GM18499 (cell line): Measurements from ENCODE around the gene ARL5C.

Experiments
- ATAC-seq: cut with Tn5 transposase; IDR thresholded peaks from one replicate; pipeline ENCODE4 v1.9.1; 2021; ENCODE audit warnings: moderate number of reproducible peaks; ENCODE audit not compliant: insufficient read depth, unreplicated experiment

ARL5C gene

DNA sequence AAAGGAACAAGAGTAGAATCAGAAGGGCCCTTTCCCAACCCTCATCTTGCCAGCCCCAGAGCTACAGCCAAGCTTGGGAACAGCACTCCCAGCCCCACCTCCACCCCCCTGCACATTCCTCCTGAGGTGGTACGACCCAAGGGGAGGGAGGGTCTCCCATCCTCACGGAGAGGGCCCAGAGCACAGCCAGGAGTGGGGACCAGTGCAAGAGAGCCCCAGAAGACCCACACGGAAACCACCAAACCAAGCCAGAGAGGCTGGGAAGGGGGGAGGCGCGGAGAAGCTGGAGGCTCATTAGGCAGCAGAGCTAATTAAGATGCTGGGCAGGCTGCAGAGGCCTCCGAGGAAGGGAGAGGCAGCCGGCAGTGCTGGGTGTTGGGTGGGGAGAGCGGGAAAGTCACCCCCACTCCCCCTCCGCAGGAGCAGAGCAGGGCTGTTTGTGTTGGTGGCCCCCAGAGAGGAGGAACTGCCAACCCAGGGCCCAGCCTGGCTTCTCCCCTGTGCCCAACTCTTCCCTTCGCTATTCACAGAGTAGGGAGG is 29.1 kb upstream of the ARL5C start:
- no peak for ATAC-seq

DNA sequence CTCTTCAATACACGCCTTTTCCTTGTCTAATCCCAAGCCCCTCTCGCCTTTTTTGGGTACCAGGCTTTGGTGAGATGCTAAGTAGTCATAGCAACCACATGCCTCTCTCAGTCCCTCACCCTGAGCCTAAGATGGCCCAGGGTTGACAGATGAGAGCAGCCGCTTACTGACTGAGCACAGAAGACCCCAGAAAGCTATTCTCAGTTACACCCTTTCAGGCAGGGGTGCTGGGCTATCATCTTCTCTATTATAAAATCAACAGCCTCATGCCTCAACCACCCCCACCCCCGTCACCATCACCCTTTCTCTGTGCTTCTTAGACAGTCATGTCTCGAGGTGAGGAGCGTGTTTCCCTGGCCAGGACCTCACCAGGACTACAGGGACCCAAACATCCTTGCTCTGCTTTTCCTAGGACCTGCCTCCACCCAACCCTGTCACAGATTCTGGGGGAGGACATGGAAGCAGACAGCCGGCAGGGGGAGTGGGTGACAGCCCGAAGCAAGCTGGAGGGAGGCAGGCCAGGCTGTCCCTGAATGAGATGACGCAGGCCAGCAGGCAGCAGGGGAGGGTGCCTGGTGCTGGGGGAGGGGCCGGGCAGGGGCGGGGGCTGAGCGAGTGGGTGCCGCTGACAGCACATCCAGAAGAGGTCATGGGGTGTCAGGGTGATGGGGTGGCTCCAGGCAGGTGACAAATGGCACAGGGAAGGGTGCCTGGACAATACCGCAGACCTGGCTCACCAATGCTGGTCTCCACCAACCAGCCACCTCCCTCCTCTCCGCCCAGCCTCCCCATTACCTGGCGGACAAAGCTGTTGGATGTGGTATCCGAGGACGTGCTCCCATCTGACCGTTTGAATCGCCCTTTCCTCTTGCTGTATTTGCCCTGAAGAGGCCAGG is 28.4 kb upstream of the ARL5C start:
- no peak for ATAC-seq

DNA sequence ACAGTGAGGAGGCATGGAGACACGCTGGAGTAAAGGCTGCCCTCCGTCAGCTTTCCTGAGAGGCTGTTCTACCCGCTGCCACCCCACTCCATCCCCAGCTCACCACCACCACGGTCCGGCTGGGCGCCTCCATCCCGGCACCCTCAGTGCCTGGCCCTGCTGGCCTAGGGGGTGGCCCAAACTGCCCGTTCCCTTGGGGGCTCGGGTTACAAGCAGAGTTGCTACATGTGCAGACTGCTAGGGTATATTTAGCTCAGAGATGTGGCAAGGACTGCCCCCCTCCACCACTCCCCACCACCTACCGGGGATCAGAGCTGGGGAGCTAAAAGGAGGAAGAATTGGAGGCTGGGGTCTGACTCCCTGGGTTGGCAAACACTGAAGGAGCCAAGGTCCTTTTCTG is 27.4 kb upstream of the ARL5C start:
- no peak for ATAC-seq

DNA sequence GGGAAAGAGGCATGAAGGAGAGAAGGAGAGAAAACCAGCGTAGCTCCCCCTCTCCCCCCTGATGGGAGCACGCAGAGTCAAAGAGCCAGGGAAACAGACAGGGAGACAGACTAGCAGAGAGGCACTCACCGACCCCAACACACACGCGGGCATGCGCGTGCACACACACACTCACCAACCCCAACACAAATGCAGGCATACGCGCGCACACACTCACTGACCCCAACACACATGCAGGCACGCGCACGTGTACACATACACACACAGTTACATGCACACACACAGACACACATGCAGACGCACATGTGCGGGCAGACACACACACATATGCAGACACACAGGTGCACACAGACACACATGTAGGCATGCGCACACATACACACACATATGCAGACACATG is 26.9 kb upstream of the ARL5C start:
- no peak for ATAC-seq

DNA sequence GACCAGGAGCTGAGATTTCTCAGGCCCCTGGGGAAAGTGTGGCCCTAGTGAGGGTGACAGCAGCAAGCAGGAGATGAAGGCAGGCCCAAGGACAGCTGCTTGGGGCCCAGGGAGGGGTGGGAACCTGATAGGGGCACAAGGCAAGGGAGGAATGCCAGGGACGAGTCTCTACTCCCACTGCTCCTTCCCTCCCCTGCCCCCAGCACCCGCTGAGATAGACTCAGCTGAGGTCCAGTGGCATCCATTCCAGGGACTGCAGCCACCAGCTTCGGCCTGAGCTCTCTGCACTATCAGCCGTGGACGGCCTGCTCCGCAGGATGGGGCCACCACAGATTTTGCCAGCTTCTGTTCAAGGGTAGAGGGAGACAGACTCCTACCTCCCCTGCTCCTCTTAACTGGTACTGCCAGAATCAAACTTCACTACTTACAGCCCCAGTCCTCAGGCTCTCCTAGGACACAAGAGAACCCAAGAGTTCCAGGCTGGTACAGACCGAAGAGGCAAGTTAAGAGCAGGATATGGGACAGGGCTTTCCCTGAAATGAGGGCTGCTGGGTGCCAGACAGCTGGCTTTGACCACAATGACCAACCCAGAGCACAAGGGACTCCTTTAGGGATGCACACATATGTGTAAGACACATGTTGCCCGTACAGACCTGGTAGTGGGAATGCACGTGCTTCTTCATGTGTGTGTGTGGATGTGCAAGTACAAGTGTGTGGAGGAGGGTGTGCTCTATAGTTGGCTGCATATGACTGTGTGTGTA is 26.0 kb upstream of the ARL5C start:
- ATAC-seq, result no peak

DNA sequence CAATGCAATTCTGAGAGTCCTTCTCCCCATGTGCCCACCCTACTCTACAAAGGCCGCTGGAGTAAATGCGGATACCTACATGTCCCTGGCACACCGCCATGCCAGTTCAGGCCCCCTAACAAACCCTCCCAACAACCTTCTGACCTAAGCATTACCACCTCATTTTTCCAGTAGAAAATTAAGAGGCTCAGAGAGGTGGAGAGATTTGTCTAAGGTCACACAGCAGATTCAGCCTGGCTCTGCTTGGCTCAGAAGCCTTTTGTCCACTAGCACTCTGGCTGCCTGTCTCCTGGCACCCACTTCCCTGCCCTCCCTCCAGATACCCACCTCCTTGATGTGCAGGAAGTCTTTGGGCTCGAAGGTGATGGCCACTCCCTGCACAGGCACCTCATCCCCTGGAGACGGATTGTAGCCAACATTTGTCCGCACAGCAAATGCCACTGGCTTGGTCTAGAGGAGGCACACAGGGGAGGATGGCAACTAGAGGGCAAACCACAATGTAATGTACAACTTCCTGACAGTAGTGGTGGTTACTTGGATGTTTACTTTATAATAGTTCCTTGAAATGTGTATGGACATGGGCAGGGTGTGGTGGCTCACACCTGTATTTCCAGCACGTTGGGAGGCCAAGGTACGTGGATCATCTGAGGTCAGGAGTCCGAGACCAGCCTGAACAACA is 21.3 kb upstream of the ARL5C start:
- ATAC-seq, result no peak

DNA sequence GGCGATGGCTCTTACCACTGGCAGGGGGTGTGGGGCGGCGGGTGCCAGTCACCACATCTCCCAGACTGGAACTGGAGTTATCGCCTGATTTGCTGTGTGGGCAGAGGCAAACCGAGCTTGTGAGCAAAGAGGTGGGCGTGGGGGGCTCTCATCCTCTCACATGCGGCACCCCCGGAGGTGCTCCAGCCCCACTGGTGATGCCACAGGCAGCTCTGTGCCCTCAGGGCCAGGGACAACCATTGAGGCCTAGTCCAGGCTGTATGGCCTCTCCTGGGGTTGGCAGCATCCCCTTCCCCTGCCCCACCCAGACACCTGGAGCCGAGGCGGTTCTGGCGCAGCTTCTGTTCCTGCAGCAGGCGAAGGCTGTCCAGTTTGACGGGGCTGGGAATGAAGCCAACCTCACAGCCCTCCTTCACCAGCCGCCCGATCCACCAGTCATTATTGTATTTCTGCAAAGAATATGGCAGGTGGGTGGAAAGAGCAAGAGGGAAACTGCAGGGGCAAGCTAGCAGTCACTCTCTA is 20.6 kb upstream of the ARL5C start:
- no peak for ATAC-seq

DNA sequence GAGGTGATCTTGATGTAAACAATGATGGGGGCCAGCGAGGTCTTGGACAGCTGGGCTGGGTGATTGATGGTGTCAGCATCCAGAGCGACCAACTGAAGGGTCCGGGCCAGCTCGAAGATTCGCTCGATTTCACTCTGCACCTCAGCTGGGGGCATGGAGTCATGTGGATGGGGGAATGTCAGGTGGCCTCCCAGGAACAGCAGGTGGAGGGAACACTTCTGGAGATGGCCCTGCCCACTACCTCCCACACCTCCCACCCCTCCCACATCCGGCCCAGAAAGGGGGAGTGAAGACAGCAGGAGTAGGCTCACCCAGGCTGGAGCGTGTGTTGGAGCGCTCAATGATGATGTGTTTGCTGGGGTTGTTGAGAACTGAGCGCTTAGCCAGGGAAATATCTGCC is 17.8 kb upstream of the ARL5C start:
- no peak for ATAC-seq

DNA sequence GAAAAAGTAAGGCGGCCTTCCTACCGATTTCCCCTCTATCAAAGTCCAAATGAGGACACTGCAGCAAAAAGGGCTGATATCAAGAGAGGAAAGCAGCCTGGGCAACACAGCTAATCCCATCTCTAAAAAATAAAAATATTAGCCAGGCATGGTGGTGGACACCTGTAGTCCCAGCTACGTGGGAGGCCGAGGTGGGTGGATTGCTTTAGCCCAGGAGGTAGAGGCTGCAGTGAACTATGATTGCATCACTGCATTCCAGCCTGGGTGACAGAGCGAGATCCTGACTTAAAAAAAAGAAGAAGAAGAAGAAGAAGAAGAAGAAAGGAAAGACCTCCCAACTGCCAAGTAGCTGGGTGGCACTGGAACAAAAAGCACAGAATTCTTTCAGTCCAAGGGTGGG is 17.1 kb upstream of the ARL5C start:
- no peak for ATAC-seq

DNA sequence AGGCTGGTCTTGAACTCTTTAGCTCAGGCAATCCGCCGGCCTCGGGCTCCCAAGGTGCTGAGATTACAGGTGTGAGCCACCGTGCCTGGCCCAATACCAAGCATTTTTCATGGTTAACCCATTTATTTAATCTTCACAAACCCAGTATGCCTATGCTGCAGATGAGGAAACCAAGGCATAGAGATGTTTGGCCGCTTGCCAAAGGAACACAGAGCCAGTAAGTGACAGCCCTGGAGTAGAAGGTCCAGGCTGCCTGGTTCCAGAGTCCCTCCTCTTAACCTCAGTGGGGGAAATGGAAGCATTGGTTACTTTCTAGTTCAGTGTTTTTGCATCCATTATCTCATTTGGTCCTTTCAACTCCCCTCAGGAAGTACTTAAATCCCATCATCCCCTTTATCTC is 15.3 kb upstream of the ARL5C start:
- no peak for ATAC-seq

DNA sequence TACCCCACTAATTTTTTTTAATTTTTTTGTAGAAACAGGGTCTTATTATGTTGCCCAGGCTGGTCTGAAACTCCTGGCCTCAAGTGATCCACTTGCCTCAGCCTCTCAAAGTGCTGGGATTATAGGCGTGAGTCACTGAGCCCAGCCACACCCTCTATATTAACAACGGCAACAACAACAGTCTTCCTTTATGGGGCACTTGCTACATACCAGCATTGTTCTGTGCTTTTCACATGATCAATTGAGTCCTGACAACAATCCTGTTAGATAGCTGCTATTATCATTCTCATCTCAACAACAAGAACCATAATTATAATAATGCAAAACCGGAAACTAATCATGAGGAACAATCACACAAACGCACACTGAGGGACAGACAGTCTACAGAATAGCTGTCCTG is 12.6 kb upstream of the ARL5C start:
- ATAC-seq, result no peak

DNA sequence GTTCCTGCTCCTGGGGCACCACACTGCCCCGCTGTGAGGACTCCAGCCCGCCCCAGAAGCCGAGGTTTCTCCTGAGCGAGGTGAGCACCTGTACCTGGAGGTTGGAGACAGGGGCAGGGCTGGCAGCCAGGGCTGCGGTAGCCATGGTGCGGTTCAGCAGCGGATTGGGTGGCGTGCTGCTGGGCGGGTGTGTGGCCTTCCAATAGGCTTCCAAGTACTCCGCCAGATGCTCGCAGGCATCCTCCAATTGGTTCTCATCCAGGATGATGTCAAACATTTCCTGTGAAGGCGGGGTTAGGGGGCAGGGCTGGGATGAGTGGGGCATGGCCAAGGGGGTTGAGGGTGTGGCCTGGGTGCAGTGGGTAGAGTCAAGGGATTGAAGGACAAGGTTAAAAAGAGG is 11.3 kb upstream of the ARL5C start:
- no peak for ATAC-seq

DNA sequence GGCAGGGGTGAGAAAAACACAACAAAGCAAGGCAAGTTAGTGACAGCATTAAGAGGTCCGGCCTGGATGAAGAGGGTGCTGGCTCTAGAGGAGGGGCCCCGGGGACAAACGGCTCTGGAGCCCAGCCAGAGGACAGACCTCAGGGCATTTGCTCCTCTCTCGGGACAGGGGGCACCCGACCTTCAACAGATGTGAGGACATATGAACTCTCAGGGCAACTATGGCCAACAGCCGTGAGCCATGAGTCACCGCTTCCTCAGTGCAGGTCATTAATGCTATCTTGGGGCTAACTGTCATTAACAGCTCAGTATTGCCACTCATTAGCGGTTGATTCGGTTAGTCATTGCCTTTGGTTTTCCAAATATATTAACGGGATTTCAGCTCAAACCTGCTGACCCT is 9.7 kb upstream of the ARL5C start:
- no peak for ATAC-seq

DNA sequence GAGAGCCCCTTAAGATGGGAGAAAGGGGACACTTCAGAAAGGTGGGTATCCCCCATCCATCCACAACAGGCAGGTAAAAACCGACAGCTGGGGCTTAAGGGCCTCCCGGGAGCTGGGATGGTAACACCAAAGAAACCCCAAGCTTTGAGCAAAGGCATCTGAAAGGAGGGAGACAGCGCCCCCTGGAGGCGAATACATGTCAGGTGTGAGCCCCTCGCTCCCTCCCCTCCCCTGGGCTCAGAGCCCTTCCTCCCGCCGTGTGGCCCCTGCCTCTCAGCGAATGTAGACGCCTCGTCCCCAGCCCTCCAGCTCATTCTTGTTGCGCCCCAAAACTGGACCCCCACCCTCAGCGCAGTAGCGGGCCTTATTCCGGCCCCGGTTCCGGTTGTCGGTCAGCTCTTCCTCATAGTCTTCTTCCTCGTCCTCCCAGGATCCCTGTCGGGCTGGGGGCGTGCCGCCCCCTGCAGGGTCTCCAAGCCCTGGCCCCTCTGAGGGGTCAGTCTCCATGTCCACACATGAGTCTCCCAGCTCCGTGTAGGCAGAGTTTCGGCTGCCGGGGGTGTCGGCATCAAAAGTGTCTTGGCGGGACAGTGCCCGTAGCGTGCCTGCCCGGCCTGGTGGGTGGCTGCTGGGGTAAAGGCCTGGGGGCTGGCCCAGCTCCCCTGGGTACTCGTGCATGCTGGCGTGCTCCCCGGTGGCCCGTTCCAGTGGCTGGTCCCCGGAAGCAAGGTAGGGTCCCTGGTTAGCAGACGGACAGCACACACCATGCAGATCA is 9.1 kb upstream of the ARL5C start:
- no peak for ATAC-seq

DNA sequence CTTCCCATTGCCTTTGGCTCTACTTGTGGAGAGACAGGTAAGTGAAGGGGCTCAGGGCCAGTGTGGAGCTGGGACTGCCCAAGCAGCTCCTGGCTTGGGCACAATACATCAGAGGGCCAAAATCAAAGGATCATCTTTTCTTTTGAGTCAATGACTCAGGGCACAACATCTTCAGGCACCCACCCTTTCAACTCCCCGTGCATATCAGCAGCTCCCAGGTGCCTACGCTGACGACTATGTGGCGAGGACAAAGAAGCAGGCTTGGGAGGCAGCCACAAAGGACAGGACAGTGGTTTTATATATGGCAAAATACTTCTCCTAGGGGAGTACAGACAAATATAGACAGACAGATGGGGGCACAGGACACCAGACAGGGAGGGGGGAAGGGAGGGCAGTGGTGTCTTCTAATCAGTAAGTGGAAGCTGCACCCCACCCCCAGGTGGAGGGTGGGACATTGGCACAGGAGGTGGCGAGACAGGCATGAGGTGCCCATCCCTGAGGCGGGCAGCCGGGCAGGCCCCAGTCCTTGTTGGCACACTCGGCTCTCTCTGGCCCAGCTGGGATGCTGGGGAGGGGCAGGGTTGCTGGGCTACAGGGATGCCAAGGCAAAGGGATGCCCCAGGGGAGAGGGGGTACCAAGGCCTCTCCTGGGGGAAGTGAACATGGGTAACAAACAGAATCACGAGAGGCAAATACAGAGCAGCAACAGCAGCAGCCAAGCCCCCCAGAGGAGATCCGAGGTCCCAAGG is 7.7 kb upstream of the ARL5C start:
- ATAC-seq, result no peak

DNA sequence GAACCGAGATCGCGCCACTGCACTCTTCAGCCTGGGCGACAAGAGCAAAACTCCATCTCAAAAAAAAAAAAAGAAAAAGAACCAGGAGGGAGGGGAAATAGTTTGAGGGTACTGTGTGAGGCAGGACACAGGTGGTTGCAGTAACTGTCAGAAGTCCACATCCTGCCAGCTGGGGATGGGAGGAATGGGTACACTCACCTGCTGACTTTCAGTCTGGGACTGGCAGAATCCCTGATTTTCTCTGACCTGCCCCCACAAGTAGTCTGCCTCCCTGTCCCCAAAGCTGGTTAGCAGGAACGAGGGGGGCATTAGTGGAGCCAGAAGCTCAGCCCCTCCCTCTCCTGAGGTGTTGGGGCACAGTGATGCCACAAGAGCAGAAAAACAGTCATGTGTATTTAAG is 7.1 kb upstream of the ARL5C start:
- ATAC-seq, result no peak

DNA sequence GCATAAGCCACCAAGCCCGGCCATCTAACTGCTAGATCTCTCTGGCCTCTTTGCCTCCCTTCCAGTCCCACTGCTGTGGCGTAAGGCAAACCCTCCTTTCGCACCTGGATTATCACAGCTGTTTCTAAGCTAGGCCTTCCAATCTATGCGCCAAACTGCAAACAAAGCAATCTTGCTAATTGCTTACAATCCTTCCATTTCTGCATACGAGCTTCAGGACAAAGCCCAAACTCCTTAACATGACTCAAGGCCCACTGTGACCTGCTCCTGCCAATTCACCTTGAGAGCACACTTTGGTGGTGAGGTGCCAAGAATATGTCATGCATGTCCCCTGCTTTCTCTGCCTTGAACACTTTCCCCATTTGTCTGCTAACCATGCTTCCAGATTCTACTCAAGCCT is 6.0 kb upstream of the ARL5C start:
- no peak for ATAC-seq

DNA sequence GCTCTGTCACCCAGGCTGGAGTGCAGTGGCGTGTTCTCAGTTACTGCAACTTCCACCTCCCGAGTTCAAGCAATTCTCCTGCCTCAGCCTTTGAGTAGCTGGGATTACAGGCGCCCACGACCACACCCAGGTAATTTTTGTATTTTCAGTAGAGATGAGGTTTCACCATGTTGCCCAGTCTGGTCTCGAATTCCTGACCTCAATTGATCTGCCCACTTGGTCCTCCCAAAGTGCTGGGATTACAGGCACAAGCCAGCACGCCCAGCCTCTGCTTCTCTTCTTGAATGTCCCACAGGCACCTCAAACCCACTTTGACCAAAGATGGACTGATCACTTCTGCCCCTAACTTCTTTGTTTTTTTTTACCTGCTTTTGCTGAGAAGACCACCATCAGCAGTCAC is 4.6 kb upstream of the ARL5C start:
- ATAC-seq, result no peak

DNA sequence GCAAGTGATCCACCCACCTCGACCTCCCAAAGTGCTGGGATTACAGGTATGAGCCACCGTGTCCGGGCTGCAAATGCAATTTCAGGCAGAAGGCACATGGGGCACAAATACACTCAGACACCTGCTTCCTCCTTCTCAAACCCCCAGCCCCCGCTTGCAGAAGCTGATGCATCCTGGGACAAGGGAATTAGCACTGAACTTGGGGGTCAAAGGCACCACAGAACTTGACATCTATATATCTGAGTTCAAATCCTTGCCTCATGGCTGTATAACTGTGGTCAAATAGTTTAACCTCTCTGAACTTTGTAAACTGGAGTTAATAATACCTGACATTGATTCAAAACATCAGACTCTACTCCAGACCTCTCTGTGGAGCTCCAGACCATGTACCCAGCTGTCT is 4.1 kb upstream of the ARL5C start:
- no peak for ATAC-seq
